MCF 10A (cell line): Measurements from ENCODE around the gene TMPRSS11F. TPM values are rescaled to one million over a fixed set of nuclear protein-coding genes. Genes with fewer than 3 reads are reported as not detected.
A peak's percentile ranks its signal among the peaks of the same experiment; 100 is the strongest.

Experiments used
- BruUV-seq: library from RNA; stranded (reverse); fragments of 400-500 nt; replicated peaks from 2 replicates; lab custom pipeline; 2021; lab: Mats Ljungman, UMichigan
- CTCF ChIA-PET: fragments of 300-600 bp; sonication (Branson Sonifier 250); formaldehyde crosslinking; extraction: SDS; loops from one replicate; lab custom pipeline; 2021; ENCODE audit warnings: antibody characterized with exemption, inconsistent platforms; lab: Yijun Ruan, JAX
- POLR2A ChIA-PET: fragments of 300-600, 350-650 bp; sonication (Branson Sonifier 250); formaldehyde crosslinking; extraction: SDS; loops from one replicate; lab custom pipeline; 2020; ENCODE audit warnings: antibody characterized with exemption, inconsistent platforms; lab: Yijun Ruan, JAX
- DNase-seq: peaks from one replicate; pipeline ENCODE4 v3.0.0-alpha.2; 2018; ENCODE audit not compliant: unreplicated experiment
- H3K27ac Mint-ChIP-seq: one replicate; pipeline ENCODE4 v1.8.0; 2022; ENCODE audit warnings: mild to moderate bottlenecking, low read depth, mixed read lengths; ENCODE audit not compliant: unreplicated experiment
- H3K27me3 Mint-ChIP-seq: one replicate; pipeline ENCODE4 v1.8.0; 2022; ENCODE audit warnings: mixed read lengths; ENCODE audit not compliant: insufficient read depth, unreplicated experiment
- H3K36me3 Mint-ChIP-seq: one replicate; pipeline ENCODE4 v1.8.0; 2022; ENCODE audit warnings: mild to moderate bottlenecking, moderate library complexity, mixed read lengths; ENCODE audit not compliant: insufficient read depth, unreplicated experiment
- H3K4me1 Mint-ChIP-seq: one replicate; pipeline ENCODE4 v1.8.0; 2022; ENCODE audit warnings: mixed read lengths; ENCODE audit not compliant: insufficient read depth, unreplicated experiment
- H3K4me3 Mint-ChIP-seq: one replicate; pipeline ENCODE4 v1.8.0; 2022; ENCODE audit warnings: mild to moderate bottlenecking, moderate library complexity, mixed read lengths; ENCODE audit not compliant: unreplicated experiment
- H3K9me3 Mint-ChIP-seq: one replicate; pipeline ENCODE4 v1.8.0; 2022; ENCODE audit warnings: mixed read lengths; ENCODE audit not compliant: unreplicated experiment
- CTCF ChIP-seq: fragments of 200-600 bp; IDR thresholded peaks from one replicate; pipeline ENCODE4 v1.8.0; 2022; ENCODE audit warnings: antibody characterized with exemption, mild to moderate bottlenecking; ENCODE audit not compliant: unreplicated experiment
- intact Hi-C: fragments of 100-400 bp; cut with micrococcal nuclease; formaldehyde crosslinking; loops from 2 replicates; pipeline ENCODE4 v1.14.1; 2022
- total RNA-seq: library from RNA; stranded (reverse); gene quantifications from 2 replicates; pipeline ENCODE4 v1.2.3, GENCODE V29; 2022

TMPRSS11F gene
- total RNA-seq, 1 experiment from 2014 or later, result not detected

- intact Hi-C loops, result no loop called here
- TF ChIP-seq CTCF, result no peak
- Mint-ChIP-seq H3K27me3 (no peaks in the 10 kb centered on the region), H3K4me3 (no peak overlapping the region), H3K9me3 (no peaks in the 10 kb centered on the region), H3K36me3 (no peaks in the 10 kb centered on the region), H3K27ac (no peak overlapping the region), H3K4me1 (no peaks in the 10 kb centered on the region)
- DNase-seq, result no peak
- CTCF ChIA-PET, result no interaction called here
- POLR2A ChIA-PET, result no interaction called here
- no TSS peak for BruUV-seq
Measured at GRCh38 chr4:68162196-68162595, 32.5 kb upstream of the TMPRSS11F start.

- Mint-ChIP-seq H3K9me3 (peaks cover 5% of the 10 kb centered on the region), H3K36me3 (no peaks in the 10 kb centered on the region), H3K27me3 (no peaks in the 10 kb centered on the region), H3K4me1 (peaks cover 10% of the 10 kb centered on the region), H3K4me3 (no peak overlapping the region), H3K27ac (no peak overlapping the region)
- ChIA-PET POLR2A (interaction anchor here (1.0 to 1.3 kb wide), 2 partner anchors 10 to 78 kb away, joined by 3 to 5 read pairs; no protein-coding TSS in a partner anchor), CTCF (interaction anchor here (0.9 kb wide), 1 partner anchor 19 kb away, joined by 3 read pairs; no protein-coding TSS in a partner anchor)
- no peak for TF ChIP-seq CTCF
- intact Hi-C loops, result no loop called here
- DNase-seq, result peak; percentile 67
- no TSS peak for BruUV-seq
Measured at GRCh38 chr4:68152411-68152810, 22.7 kb upstream of the TMPRSS11F start.

GRCh38 chr4:68148800-68149685, 19.4 kb upstream of the TMPRSS11F start:
- Mint-ChIP-seq H3K27ac (no peak overlapping the region), H3K27me3 (no peaks in the 10 kb centered on the region), H3K36me3 (no peaks in the 10 kb centered on the region), H3K4me3 (no peak overlapping the region), H3K4me1 (peaks cover 10% of the 10 kb centered on the region), H3K9me3 (peaks cover 8% of the 10 kb centered on the region)
- POLR2A ChIA-PET, result no interaction called here
- no TSS peak for BruUV-seq
- no peak for DNase-seq
- CTCF ChIA-PET, result interaction anchor here (1.3 kb wide), 1 partner anchor 25 kb away, joined by 3 read pairs; no protein-coding TSS in a partner anchor
- intact Hi-C loops, result no loop called here
- TF ChIP-seq CTCF, result no peak

GRCh38 chr4:68147079-68147478, 17.4 kb upstream of the TMPRSS11F start:
- TF ChIP-seq CTCF, result no peak
- peaks cover 4% of the 10 kb centered on the region for H3K4me1 Mint-ChIP-seq
- no peaks in the 10 kb centered on the region for H3K27me3 Mint-ChIP-seq
- H3K9me3 Mint-ChIP-seq, result peaks cover 8% of the 10 kb centered on the region
- H3K36me3 Mint-ChIP-seq, result no peaks in the 10 kb centered on the region
- BruUV-seq, result no TSS peak
- no peak for DNase-seq
- H3K27ac Mint-ChIP-seq, result no peak overlapping the region
- intact Hi-C loops, result no loop called here
- ChIA-PET POLR2A (interaction anchor here (0.5 kb wide), 1 partner anchor 11 kb away, joined by 3 read pairs; no protein-coding TSS in a partner anchor), CTCF (interaction anchor here (0.5 to 1.1 kb wide), 2 partner anchors 25 to 157 kb away, joined by 3 read pairs; no protein-coding TSS in a partner anchor)
- no peak overlapping the region for H3K4me3 Mint-ChIP-seq
